Osteocyte (in vitro differentiated cells): Measurements from ENCODE around the gene DNAJB1. TPM values are rescaled to one million over a fixed set of nuclear protein-coding genes. Genes with fewer than 3 reads are reported as not detected.
"Not testable (repeated sequence)": the region's sequence is repeated elsewhere in the genome, so short reads cannot be mapped to it uniquely, and the experiment has no call there.

Experiments
- DNase-seq: peaks from one replicate; pipeline ENCODE4 v3.0.0; 2021; ENCODE audit warnings: mixed read lengths; ENCODE audit not compliant: unreplicated experiment; ENCODE audit errors: extremely low spot score
- H3K27ac Mint-ChIP-seq: one replicate; pipeline ENCODE4 v1.8.0; 2021; ENCODE audit warnings: mild to moderate bottlenecking, mixed read lengths; ENCODE audit not compliant: unreplicated experiment
- H3K27me3 Mint-ChIP-seq: one replicate; pipeline ENCODE4 v1.8.0; 2021; ENCODE audit warnings: mixed read lengths; ENCODE audit not compliant: unreplicated experiment
- H3K36me3 Mint-ChIP-seq: one replicate; pipeline ENCODE4 v1.8.0; 2021; ENCODE audit warnings: mixed read lengths; ENCODE audit not compliant: unreplicated experiment
- H3K4me1 Mint-ChIP-seq: one replicate; pipeline ENCODE4 v1.8.0; 2021; ENCODE audit warnings: mixed read lengths; ENCODE audit not compliant: unreplicated experiment
- H3K4me3 Mint-ChIP-seq: one replicate; pipeline ENCODE4 v1.8.0; 2021; ENCODE audit warnings: mild to moderate bottlenecking, moderate library complexity, mixed read lengths; ENCODE audit not compliant: unreplicated experiment
- H3K9me3 Mint-ChIP-seq: one replicate; pipeline ENCODE4 v1.8.0; 2021; ENCODE audit warnings: mixed read lengths; ENCODE audit not compliant: unreplicated experiment
- long read RNA-seq: library from polyadenylated mRNA; unstranded; transcript quantifications from one replicate; pipeline ENCODE4 v2.0.0, GENCODE V29; 2021
- total RNA-seq: library from RNA; stranded (reverse); gene quantifications from 2 replicates; pipeline ENCODE4 v1.2.1, GENCODE V29; 2021
- TF ChIP-seq, protein P1 (sequence below): fragments of 200-600 bp; sonication (generic); IDR thresholded peaks from 2 replicates; pipeline ENCODE4 v1.5.0; 2021; ENCODE audit warnings: antibody characterized with exemption, mild to moderate bottlenecking, moderate library complexity

DNAJB1 gene
- 80.0 and 84.6 TPM in 2 replicates for total RNA-seq
- long read RNA-seq, transcript DNAJB1-201 (3 exons, 2,264 nt): major isoform, 90 of 109 reads
- long read RNA-seq, partial matches to known transcripts: 7 of 109 reads
- long read RNA-seq, other reads (novel, unspliced or antisense): 12 of 109 reads

DNA sequence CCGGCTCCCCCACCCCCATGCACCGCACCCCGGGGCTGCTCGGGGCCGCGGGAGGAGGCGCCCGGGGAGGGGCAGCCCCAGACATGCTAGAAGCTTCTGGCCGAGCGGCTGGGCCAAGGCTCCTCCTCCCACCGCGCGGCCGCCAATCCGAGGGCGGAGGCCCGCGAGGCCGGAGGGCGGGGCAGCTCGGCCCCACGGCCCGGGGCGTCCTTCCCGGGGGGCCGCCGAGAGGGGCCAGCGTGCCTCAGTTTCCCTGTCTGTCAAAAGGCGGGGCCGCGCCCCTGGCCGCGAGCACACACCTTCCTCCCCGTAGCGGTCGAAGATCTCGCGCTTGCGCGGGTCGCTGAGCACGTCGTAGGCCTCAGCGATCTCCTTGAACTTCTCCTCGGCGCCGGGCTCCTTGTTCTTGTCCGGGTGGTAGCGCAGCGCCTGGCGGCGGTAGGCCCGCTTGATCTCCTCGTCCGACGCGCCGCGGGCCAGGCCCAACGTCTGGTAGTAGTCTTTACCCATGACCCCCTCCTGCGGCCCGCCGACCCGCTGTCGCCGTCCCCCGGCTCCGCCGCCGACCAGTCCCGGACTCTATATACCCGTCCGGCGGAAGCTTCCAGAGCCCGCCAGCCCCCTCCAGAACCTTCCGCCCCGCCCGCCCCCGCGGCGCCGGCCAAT is at the start of gene DNAJB1:
Gene DNAJB1, minus strand, starts transcription at position 558 of the 666 bp plus-strand sequence. Its CDS starts 48 bp downstream, at position 510.
- Mint-ChIP-seq H3K36me3 (peaks cover 24% of the 10 kb centered on the region), H3K4me3 (peak within 1 kb of the TSS; percentile 91), H3K27me3 (no peaks in the 10 kb centered on the region), H3K4me1 (peaks cover 35% of the 10 kb centered on the region), H3K27ac (peak within 1 kb of the TSS; percentile 96), H3K9me3 (no peaks in the 10 kb centered on the region)
- DNase-seq: peak; percentile 93
- TF ChIP-seq, protein P1, sequence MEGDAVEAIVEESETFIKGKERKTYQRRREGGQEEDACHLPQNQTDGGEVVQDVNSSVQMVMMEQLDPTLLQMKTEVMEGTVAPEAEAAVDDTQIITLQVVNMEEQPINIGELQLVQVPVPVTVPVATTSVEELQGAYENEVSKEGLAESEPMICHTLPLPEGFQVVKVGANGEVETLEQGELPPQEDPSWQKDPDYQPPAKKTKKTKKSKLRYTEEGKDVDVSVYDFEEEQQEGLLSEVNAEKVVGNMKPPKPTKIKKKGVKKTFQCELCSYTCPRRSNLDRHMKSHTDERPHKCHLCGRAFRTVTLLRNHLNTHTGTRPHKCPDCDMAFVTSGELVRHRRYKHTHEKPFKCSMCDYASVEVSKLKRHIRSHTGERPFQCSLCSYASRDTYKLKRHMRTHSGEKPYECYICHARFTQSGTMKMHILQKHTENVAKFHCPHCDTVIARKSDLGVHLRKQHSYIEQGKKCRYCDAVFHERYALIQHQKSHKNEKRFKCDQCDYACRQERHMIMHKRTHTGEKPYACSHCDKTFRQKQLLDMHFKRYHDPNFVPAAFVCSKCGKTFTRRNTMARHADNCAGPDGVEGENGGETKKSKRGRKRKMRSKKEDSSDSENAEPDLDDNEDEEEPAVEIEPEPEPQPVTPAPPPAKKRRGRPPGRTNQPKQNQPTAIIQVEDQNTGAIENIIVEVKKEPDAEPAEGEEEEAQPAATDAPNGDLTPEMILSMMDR: no peak

DNA sequence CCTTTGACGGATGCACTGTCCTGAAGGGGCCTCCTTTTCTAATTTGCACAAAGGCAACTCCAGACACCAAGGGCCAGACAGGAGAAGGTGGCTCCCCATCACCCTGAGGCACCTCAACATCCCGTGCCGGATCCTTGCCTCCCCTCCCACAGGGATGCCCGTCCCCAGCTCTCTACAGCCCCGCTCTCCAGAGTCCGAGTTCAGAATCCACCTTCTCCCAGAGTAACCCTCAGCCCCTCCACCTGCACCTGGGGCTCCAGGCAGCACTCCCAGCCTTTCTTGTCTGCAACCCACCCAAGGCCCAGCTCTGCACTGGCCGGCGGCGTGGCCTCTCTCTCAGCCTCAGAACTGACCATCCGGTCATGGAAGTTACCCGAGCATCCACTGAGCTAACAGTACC is 48.9 kb upstream of the DNAJB1 start:
- Mint-ChIP-seq H3K4me3 (no peak overlapping the region), H3K27me3 (no peaks in the 10 kb centered on the region), H3K27ac (no peak overlapping the region), H3K36me3 (peaks cover 15% of the 10 kb centered on the region), H3K4me1 (peaks cover 32% of the 10 kb centered on the region), H3K9me3 (no peaks in the 10 kb centered on the region)
- TF ChIP-seq, protein P1: no peak
- no peak for DNase-seq

DNA sequence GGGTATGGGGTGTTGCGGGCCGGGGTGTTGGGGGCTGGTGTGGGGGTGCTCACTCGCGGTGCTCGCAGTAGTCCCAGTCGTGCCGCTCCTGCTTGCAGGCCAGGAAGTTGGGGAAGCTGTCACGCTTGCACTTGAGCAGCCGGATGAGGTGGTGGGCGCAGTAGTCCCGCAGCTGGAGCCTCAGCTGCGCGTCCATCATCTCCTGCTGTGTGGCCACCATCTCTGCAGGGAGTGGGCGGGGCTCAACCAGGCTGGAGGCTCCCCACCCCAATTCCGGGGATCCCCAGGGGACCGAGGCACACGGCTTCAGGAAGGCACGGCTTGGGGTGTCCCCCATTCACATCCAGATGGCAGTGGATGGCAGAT is 48.5 kb upstream of the DNAJB1 start:
- TF ChIP-seq, protein P1: no peak
- Mint-ChIP-seq H3K27me3 (no peaks in the 10 kb centered on the region), H3K36me3 (peaks cover 15% of the 10 kb centered on the region), H3K4me1 (peaks cover 32% of the 10 kb centered on the region), H3K27ac (no peak overlapping the region), H3K9me3 (no peaks in the 10 kb centered on the region), H3K4me3 (no peak overlapping the region)
- DNase-seq: no peak

DNA sequence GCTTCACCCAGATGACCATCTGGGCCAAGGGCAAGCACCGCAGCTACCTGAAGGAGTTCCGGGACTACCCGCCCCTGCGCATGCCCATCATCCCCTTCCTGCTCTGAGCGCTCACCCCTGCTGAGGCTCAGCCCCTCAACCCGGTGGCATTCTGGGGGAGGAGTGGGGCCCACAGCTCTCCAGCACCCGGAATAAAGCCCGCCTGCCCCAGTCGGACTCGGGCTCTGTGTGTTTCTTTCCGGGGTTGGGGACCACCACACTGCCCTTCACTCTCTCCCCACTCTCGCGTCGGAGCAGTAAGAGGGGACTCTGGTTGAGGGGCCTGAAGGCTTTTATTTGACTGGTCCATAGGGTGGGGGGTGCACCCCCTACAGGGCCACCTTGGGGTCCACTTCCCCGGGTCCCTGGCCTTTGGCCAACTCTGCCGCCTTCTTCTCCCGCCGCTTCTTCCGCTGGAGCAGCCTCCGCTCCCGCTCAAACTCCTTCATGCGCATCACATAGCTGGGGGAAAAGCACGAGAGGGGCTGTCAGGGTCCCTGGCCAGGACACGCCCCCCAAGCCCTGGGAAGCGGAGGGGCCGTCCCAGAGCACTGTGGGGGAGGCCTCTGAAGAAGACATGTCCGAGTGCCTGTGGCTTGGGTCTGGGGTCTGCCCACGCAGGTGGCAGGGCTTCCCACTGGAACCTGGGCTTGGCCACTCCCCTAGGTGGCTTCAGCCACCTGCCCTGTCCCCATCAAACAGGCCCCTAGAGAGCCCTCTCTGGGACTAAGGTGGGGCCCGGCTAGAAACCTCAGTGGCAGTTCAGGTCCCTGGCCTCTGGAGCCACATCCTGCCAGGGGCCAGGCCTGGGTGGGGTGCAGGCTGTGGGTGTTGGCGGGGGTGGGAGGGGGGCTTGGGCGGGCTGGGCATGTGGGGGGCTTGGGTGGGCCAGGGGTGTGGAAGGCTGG is 47.8 kb upstream of the DNAJB1 start:
- Mint-ChIP-seq H3K9me3 (no peaks in the 10 kb centered on the region), H3K4me3 (no peak overlapping the region), H3K4me1 (peaks cover 31% of the 10 kb centered on the region), H3K27me3 (no peaks in the 10 kb centered on the region), H3K27ac (no peak overlapping the region), H3K36me3 (peaks cover 15% of the 10 kb centered on the region)
- TF ChIP-seq, protein P1: no peak
- no peak for DNase-seq

DNA sequence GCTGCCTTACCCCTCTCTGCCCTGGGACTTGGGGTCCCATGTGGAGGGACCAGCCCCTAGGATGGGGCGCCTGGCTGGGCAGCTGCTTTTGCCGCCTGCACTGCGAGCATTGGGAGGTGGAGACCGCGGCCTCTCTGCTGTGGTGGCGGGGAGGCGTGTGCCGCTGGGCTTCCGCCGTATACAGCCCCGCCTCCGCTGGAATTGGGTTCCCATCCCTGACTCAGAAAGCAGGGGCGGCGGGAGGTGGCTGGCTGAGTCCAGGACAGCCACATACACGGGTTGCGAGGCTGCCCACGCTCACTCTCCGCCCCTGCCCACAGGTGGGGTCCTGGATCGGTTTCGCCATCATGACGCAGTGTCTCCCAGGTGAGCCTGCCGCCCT is 47.1 kb upstream of the DNAJB1 start:
- H3K4me3 Mint-ChIP-seq: no peak overlapping the region
- DNase-seq: no peak
- peaks cover 15% of the 10 kb centered on the region for H3K36me3 Mint-ChIP-seq
- H3K27ac Mint-ChIP-seq: no peak overlapping the region
- H3K9me3 Mint-ChIP-seq: no peaks in the 10 kb centered on the region
- peaks cover 28% of the 10 kb centered on the region for H3K4me1 Mint-ChIP-seq
- TF ChIP-seq, protein P1: no peak
- H3K27me3 Mint-ChIP-seq: no peaks in the 10 kb centered on the region

DNA sequence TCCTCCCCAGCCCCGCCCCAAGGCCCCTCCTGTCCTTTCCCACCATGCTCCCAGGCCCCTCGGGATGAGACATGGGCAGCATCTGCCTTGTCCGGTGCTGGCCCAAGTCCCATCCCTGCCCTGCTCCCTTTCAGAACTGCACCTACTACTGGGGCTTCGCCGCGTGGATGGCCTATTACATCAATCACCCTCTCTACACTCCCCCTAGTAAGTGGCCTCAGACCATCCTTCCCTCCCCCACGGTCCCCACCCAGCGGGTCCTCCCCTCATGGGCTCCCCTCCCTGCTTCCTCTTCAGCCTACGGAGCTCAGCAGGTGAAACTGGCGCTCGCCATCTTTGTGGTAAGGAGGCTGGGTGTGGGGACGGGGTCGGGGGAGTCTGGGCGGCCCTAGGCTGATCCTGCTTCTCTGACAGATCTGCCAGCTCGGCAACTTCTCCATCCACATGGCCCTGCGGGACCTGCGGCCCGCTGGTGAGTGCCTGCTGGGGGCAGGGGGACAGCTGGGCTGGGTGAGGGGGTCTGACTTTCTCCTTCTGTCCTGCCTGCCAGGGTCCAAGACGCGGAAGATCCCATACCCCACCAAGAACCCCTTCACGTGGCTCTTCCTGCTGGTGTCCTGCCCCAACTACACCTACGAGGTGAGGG is 46.6 kb upstream of the DNAJB1 start:
- Mint-ChIP-seq H3K4me1 (peaks cover 29% of the 10 kb centered on the region), H3K36me3 (peaks cover 15% of the 10 kb centered on the region)
- not testable (repeated sequence) for H3K27me3 Mint-ChIP-seq, DNase-seq, H3K4me3 Mint-ChIP-seq, H3K9me3 Mint-ChIP-seq, H3K27ac Mint-ChIP-seq
